ENCODE results near the gene SUSD6. TPM values are rescaled to one million over a fixed set of nuclear protein-coding genes. Genes with fewer than 3 reads are reported as not detected.
A peak's percentile ranks its signal among the peaks of the same experiment; 100 is the strongest.
"Not testable (repeated sequence)": the region's sequence is repeated elsewhere in the genome, so short reads cannot be mapped to it uniquely, and the experiment has no call there.

The SUSD6 gene
- polyA plus RNA-seq, 4 donors = 18.5 to 28.3 (median 21.4) TPM

DNA sequence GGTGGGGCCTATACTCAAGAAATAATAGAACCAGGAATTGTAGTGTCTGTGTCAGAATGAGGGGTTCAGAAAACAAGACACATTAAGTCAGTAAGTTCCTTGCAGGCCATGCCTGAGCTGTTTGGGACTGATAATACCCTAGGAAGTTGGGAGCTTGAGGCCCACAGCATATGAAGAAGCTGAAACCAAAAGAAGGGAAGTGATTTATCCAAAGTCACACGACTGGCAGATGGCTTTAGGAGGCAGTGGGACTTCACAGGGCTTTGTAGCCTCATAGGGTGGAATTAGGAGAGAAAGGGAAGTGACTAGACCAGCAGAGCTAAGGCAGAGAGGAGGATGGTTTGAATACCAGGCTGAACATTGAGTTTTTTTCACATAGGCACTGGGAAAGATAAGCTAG lies 99.0 kb downstream of the SUSD6 start:
- DNase-seq (ENCODE audit: low read depth in 4 of 4, low spot score in 3 of 4) = no peak

DNA sequence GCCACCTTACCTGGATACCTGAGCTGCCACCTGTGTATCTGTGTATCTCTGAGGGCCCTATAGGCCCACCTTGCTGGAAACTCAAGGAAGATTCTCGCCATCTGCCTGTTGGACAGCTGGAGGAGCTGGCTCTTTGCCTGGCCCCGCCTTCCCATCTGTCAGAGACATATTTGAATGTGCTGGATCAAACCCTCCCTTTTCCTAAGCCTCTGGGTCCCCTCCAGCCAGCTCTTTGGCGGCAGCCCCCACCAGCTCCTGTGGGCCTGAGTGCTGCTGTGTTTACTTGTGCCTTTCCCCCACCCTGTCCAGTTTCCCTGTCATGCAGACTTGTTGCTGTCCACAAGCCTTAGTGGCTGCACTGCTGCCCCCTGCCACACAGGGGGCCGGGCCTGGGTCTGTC lies 99.7 kb downstream of the SUSD6 start:
- DNase-seq (ENCODE audit: low read depth in 4 of 4, low spot score in 3 of 4) = no peak

DNA sequence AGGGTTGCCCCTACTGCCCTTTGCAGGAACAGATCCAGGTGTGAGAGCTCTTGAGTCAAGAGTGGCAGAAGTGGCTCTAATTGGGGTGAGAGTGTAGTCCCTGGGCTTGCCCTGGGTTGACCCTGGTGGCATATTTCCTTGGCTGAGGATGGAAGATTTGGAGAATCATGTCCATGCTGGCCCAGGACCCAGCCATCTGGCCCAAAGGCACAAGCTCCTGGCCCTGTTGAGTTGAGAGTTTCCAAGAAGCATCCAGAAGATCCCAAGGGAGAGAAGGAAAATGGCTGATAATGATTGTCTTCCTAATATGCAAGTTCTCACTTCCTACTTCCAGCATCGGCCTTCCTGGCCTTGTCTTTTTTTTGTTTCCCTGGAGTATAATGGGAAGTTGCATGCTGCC lies 100.1 kb downstream of the SUSD6 start:
- DNase-seq (ENCODE audit: low read depth in 4 of 4, low spot score in 3 of 4) = no peak

DNA sequence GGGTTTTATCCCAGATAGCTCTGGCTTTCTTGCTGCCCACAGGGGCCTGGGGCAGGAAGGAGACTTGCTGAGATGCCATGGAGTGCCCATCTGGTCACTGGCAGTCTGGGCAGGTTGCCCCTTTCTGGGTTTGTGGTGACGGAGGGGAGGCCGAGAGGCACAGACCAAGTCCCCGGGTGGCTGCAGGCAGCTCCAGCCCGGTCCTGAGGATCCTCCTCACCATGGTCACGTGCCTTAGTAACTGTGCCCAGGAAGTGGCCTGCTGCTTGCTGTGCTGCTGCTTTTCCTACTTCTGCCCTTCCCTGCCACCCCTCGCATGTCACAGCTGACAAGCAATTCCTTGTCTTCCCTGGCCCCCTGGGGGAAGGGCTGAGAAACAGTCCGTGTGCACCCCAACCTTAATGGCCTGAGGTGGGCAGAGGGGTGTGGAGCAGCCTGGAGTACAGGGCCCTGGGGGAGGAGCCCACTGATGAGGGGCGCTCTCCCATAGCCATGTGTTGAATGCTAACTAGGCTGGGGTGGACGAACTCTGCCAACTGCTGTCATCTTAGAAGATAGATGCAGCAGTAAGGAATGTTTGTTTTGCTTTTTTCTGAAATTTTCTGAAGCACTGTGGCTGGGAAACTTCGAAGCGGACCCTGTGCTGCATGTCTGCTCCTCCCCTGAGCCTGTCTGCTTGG lies 100.6 kb downstream of the SUSD6 start:
- DNase-seq (ENCODE audit: low read depth in 4 of 4, low spot score in 3 of 4) = no peak

DNA sequence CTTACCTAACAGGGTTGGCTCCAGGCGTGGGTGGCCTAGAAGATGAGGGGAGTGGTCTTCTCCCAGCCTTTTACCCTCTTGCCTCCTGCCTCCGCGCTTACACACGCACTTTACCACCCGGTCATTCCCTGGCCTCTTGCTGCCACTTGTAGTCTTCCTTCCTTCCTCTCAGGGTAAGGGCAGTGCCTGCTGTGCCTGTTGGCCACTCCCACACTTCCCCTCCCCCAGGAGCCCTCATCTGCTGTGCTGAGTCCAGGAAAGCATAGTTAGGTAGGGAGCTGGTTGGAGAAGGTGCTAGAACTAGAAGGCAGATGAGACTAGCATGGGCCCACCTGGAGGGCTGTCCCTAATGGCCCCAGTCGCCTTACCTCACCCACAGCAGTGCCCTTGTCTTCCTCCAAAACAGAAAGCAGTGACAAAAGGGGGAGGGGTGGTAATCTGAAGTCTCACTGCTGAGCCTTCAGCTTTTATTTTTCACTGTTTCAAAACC lies 101.2 kb downstream of the SUSD6 start:
- DNase-seq (ENCODE audit: low read depth in 4 of 4, low spot score in 3 of 4) = no peak

DNA sequence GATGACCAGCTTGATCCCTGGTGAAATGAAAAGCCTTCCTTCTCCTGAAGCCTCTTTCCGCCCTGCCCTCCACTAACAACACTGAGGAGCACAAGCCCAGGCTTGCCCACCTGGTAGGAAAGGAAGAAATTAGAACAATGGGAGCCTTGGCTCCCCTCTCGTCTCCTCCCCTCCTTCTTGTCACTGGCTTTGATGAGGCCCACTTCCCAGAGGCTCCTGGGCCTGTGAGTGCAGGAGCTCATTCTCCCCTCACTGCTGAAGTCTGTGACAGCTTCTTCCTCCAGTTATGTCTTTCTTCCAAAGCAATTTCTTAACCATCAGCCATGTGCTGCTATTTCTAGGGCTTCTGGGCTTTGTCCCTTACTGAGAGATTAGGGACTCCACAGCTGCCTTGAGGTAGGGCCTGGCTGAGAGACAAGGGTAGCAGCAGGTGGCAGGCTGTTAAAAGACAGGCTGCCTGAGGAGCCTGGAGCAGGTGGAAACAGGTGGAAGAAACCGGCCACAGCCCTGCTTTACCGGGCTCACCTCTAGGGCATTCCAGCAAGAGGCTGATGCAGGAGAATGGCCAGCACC lies 101.9 kb downstream of the SUSD6 start:
- DNase-seq (ENCODE audit: low read depth in 4 of 4, low spot score in 3 of 4) = no peak

DNA sequence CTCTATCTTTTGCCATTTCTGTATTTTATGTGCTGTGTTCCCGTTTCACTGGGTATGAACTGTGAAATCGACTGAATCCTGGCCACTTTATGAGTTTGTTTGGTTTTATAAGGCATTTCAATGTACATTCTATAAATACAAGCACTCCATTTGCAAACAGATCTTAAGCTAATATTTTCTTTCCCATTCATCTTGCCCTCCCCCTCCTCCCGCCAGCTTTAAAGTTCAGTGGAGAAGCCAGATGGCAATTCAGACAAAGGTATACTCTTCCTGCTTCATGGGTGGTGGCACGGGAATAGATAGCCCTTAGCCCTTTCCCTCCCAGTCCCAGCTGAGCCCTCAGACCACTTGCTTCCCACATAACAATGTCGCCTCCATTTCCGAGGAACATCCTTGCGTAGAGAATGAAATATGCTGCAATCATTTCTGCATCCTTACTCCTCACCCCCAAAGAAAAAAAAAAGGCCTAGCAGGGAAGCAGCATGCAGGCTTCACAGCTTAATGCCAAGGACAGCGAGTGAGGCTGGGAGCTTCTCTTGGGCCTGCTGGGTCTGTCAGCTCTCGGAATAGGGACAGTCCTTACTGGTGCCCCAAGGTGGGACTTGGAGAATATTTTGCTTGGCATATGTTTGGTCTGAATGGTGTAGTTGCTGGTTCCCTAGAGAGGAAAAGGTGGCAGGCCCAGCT lies 102.7 kb downstream of the SUSD6 start:
- DNase-seq (ENCODE audit: low read depth in 4 of 4, low spot score in 3 of 4) = no peak

DNA sequence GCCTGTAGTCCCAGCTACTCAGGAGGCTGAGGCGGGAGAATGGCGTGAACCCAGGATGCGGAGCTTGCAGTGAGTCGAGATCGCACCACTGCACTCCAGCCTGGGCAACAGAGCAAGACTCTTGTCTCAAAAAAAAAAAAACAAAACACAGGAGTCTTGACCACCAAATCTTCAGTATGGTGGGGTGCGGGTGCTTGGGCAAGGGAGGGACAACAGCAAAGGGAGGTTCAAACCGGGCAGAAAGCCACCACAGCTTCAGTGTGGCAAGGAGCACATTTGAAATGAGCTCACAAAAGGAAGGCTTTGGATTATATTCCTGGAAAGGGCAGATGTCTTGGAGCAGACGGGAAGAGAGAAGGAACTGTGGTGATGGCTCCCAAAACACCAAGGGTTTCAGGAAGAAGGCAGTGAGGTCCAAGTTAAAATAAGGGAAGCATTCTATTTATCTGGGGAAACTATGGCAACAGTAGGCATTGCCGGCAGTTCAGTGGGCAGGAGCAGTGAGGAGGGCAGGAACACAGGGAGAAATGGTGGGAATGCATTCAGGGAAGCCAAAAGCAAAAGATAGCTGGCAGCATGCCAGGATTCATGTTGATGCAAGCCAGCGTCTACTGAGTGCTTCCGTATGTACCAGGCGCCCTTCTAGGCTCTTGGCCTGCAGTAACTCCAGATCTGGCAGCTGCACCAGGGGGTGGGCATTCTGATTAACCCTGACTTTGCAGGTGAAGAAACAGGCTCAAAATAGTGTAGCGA lies 104.5 kb downstream of the SUSD6 start:
- DNase-seq (ENCODE audit: low read depth in 4 of 4, low spot score in 3 of 4) = no peak

DNA sequence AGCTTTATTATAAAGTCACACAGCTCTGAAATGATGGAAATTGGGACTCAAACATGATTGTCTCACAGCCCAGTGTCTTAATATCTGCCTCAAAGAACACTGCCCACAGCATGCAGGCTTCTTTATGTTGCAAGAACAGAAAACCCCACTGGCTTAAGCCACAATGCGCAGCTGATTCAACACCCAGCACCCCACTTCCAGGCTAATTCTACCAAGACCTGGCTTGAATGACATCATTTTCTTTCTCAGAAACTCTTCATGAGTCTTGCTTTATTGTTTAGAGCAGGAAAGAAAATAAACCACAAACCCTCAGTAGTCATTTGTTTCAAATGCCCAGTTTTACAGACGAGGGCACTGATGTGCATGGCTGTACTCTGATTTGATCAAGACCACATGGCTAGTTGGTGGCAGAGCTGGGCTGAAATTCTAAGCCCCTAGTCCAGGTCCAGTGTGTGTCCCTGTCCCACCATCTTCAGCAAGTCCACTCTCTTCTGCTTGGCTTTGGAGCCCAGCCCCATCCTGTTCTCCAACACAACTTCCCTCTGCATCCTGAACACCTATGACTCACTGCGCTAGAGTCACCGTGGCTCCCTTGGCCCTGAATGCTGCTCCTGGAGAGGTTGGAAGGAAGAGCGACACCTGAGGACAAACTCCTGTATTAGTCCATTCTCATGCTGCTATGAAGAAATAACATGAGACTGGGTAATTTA lies 105.2 kb downstream of the SUSD6 start:
- no peak for DNase-seq (ENCODE audit: low read depth in 4 of 4, low spot score in 3 of 4)

DNA sequence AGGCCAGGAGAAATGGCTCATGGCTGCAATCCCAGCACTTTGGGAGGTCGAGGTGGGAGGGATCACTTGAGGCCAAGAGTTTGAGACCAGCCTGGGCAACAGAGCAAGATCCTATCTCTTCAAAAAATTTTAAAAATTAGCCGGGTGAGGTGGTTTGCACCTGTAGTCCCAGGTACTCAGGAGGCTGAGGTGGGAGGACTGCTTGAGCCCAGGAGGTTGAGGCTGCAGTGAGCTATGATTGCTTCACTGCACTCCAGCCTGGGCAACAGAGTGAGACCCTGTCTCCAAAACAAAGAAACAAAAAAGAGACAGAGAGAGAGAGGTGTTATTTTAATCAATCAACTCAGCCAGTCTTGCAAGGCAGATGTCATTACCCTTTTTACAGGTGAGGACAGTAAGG lies 107.2 kb downstream of the SUSD6 start:
- DNase-seq (ENCODE audit: low read depth in 4 of 4, low spot score in 3 of 4) = not testable (repeated sequence)

DNA sequence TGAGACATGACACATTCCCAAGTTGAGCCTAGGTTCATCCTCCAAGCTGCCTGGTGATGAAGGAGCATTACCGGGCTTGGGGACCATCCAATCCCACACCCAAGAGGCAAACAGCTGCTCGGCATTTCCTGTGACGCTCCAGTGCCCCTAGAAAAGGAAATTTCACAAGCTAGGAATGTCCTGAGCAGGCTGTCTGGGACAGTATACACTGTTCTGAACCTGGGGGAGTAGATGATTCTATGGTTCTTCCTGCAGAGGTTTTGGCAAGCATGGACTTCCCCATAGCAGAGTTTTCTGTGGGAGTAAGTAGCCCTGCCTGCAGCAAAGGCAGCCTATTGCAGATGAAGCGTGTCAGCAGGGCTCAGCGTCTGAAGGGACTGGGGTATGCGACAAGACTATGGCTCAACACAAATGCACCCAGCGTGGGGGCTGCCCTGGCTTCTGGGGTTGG lies 108.1 kb downstream of the SUSD6 start:
- DNase-seq (ENCODE audit: low read depth in 4 of 4, low spot score in 3 of 4) = no peak

DNA sequence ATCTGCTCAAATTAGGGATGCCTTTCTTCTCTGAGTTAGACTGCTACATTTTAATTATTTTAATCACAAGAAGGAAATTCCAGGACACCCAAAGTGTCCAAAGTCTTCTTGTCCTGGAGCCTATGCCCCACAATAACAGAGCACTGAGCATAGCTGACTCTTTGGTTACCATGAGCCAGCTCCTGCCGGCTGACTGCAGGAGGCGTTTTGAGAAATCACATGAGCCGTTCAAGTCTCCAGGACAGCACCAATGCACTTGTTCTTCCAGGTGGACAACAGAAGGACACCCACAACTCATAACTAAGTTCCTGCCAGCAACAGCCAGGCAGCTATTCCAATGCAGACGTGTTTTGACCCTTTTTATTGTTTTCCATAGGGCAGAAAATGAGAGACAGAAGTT lies 109.5 kb downstream of the SUSD6 start:
- no peak for DNase-seq (ENCODE audit: low read depth in 4 of 4, low spot score in 3 of 4)

DNA sequence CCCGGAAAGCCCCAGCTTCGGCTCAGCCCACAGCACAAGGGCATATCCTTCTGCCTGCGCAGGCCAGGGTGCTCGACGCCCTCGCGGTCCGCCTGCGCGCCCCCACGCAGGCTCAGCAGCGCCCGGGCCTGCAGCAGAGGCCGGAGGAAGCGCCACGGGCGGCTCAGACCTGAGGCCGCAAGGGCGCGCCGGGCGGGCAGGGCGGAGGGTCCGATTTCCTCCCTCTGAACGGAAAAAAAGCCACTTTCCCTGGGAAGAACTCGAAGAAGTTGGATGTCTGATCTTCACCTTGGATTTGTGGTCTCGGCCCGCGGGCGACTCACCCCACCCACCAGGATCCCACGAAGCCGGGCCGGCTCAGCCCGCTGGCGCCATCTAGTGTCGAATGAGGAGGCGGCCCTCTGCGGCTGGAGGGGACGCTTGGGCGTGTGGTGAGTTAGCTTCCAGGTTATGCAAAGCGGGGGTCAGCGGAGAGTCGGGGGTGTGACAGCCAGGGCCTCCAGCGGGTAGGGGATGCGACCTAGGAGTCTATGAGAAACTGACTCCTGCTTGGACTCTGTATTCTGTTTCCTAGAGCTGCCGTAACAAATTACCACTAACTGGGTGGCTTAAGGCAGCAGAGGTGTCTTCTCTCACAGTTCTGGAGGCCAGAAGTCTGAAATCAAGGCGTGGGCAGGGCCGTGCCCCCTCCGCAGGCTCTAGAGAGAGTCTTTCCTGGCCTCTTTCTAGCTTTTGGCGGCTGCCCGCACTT lies 115.5 kb downstream of the SUSD6 start:
- DNase-seq (ENCODE audit: low read depth in 4 of 4, low spot score in 3 of 4) = no peak

DNA sequence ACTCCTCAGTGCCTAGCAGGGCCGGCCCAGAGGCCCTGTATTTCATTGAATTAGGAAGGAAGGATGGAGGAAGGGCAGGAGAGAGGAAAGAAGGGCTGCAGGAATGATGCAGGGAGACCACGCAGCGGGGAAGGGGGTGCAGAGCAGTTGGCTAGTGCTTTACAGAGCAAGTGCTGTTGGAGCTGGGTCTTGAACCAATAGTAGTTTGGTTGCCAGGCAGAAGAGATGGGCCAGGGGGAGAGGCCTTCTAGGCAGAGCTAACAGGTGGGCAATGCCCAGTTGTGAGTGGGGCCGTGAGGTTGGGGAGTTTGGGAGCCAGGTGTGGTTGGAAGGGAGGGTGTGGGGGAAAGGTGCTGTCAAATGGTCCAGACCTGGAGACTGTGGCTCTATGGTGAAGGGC lies 116.5 kb downstream of the SUSD6 start:
- no peak for DNase-seq (ENCODE audit: low read depth in 4 of 4, low spot score in 3 of 4)

DNA sequence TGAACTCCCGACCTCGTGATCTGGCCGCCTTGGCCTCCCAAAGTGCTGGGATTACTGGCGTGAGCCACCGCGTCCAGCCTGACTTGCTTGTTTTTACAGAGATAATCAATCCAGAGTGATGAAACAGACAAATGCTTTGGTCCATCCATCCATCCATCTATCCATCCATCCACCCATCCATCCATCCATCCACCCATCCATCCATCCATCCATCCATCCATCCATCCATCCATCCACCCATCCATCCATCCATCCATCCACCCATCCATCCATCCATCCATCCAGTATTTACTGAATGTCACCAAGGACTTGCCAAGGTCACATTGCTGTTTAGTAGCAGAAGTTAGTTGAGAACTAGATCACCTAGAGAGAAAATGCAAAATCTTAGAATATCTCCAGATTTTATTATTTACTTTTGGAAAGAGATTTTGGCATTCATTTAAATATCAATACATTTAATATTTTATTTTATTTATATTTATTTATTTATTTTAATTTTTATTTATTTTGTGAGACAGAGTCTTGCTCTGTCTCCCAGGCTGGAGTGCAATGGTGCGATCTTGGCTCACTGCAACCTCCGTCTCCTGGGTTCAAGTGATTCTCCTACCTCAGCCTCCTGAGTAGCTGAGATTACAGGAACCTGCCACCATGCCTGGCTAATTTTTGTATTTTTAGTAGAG lies 120.7 kb downstream of the SUSD6 start:
- DNase-seq (ENCODE audit: low read depth in 4 of 4, low spot score in 3 of 4) = not testable (repeated sequence)

DNA sequence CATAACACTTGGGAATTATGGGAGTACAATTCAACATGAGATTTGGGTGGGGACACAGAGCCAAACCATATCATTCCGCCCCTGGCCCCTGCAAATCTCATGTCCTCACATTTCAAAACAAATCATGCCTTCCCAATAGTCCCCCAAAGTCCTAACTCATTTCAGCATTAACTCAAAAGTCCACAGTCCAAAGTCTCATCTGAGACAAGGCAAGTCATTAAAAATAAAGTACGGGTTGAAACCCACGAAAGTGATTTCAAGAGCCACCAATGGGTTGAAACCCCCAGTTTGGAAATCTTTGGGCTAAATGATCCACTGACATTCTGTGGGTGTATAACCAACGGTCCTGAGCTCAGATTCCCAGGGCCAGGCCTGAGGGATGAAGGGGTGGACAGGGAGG lies 125.0 kb downstream of the SUSD6 start:
- not testable (repeated sequence) for DNase-seq (ENCODE audit: low read depth in 4 of 4, low spot score in 3 of 4)

DNA sequence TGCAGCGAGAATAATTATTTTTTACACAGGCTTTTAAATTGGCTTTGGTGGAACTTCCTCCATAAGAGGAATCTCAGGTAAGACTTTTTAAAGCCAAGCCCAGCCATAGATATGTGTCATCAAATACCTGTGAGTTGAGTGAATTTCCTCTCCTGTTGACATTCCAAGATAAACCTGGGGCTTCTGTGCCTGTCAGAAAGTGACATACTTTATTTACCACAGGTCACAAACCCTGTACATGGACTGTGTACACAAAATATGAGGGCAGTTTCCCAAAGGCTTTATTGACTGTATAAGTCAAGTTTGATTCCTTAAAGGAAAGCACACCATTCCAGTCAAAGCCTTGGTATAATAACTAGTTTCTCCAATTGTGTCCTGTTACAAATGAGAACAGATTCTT lies 129.7 kb downstream of the SUSD6 start:
- no peak for DNase-seq (ENCODE audit: low read depth in 4 of 4, low spot score in 3 of 4)

DNA sequence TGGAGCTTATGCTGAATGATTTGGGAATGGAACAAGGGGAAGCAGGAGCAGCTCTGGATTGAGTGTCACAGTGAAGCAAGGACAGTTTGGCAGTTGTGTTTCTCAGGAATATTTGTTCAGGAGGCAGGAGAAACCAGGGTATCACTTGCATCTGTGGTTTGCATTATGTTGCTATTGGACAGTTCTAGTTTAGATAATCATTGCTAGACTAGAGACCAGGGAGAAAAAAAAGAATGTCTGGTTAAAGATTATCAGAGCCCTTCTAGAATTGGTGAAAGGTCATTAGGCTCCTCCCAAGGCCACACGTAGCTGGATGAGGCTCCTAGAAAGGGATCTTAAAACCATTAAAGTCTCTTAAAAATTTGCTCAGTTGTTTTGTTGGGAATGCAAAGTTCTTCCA lies 138.6 kb downstream of the SUSD6 start:
- DNase-seq (ENCODE audit: low read depth in 4 of 4, low spot score in 3 of 4) = peak in 2 of 4 donors; percentile 14 to 45

DNA sequence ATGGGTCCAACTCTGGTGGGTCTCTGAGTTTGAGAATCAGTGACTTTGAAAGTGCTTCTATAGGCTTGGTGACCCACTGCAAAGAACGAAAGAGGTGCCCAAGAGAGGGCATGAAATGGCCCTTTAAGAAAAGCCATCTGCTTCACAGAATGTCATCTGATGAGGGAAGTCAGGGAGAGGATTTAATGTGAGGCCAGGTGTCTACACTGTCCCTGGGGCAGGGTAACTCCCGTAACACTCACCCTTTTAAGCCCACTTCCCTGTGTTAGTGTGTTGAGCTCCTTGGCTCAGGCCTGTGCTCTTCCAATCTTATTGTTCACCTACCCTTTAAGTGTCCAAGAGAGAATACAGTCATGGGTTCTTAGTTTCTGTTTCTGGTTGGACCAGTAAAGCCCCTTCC lies 139.1 kb downstream of the SUSD6 start:
- no peak for DNase-seq (ENCODE audit: low read depth in 4 of 4, low spot score in 3 of 4)
